ENCODE data around the gene IL13.

IL13 gene

DNA sequence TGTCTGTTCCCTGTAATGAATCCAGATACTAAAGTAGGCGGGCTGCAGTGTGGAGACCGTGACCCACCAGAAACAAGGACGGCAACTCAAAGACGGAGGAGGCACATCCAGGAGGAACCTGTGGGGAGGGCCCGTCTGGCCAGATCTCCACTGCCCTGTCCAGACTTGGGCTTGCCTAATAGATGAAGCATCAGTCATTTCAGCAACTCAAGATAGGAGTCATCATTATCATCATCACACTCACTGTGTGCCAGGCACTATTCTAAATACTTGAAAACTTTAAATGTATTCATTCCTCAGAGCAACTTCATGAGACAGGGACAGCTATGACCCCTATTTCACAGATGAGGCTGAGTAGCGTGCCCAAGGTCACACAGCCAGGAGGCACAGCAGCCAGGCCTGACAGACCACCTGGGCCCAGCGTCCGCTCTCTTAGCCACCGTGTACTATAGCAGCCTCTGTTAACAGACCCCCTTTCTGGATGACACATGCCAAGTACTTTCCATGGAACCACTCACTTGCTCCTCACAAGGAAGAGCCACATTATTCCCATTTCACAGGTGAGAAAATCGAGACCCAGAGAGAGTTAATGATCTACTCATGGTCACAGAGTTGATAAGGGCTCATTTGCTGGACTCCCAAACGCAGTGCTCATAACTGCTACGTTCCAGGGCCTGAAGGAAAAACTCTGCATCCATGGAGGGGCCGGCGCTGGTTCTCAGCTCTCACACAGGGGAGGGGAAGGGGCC lies 10.9 kb downstream of the IL13 start:
- H3K4me1 Mint-ChIP-seq, result peaks cover 24% of the 10 kb centered on the region
- ATAC-seq (replicated peaks; ENCODE audit: extremely low read depth, poor library complexity, severe bottlenecking) (no peak), DNase-seq (ENCODE audit: low spot score in 2 of 2) (no peak)
- H3K9me3 Mint-ChIP-seq, result no peaks in the 10 kb centered on the region
- H3K4me3 Mint-ChIP-seq, result no peak overlapping the region
- H3K27me3 Mint-ChIP-seq, result no peaks in the 10 kb centered on the region
- H3K27ac Mint-ChIP-seq (ENCODE audit: low read depth), result no peak overlapping the region
- peaks cover 3% of the 10 kb centered on the region for H3K36me3 Mint-ChIP-seq (ENCODE audit: insufficient read depth)

GRCh38 chr5:132669455-132669820 lies 11.5 kb downstream of the IL13 start:
- Mint-ChIP-seq H3K36me3 (ENCODE audit: insufficient read depth) (no peaks in the 10 kb centered on the region), H3K27ac (ENCODE audit: low read depth) (no peak overlapping the region), H3K9me3 (no peaks in the 10 kb centered on the region), H3K4me1 (peaks cover 24% of the 10 kb centered on the region), H3K4me3 (no peak overlapping the region), H3K27me3 (no peaks in the 10 kb centered on the region)
- no peak for DNase-seq (ENCODE audit: low spot score in 2 of 2)
- ATAC-seq (replicated peaks; ENCODE audit: extremely low read depth, poor library complexity, severe bottlenecking), result no peak

- H3K4me1 Mint-ChIP-seq, result peaks cover 23% of the 10 kb centered on the region
- H3K27ac Mint-ChIP-seq (ENCODE audit: low read depth), result no peak overlapping the region
- ATAC-seq (replicated peaks; ENCODE audit: extremely low read depth, poor library complexity, severe bottlenecking) (no peak), DNase-seq (ENCODE audit: low spot score in 2 of 2) (no peak)
- H3K27me3 Mint-ChIP-seq, result no peaks in the 10 kb centered on the region
- H3K36me3 Mint-ChIP-seq (ENCODE audit: insufficient read depth), result no peaks in the 10 kb centered on the region
- no peak overlapping the region for H3K4me3 Mint-ChIP-seq
- no peaks in the 10 kb centered on the region for H3K9me3 Mint-ChIP-seq
Measured at GRCh38 chr5:132669966-132670882, 12.3 kb downstream of the IL13 start.

DNA sequence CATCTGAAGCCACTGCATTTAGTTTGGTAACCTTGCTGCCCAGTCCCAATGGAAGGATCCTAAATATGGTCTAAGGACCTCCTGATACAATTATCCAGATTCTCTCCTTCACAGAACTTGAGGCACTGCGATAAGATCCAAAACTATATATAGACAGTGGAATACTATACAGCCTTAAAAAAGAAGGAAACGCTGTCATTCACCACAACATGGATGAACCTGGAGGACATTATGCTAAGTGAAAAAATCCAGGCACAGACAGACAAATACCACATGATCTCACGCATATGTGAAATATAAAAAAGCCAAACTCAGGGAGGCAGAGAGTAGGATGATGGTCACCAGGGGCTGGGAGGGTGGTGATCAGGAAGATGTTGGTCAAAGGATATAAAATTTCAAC lies 13.0 kb downstream of the IL13 start:
- no peak for DNase-seq (ENCODE audit: low spot score in 2 of 2)
- Mint-ChIP-seq H3K36me3 (ENCODE audit: insufficient read depth) (no peaks in the 10 kb centered on the region), H3K27me3 (no peaks in the 10 kb centered on the region), H3K4me3 (no peak overlapping the region), H3K27ac (ENCODE audit: low read depth) (no peak overlapping the region), H3K4me1 (peaks cover 26% of the 10 kb centered on the region), H3K9me3 (no peaks in the 10 kb centered on the region)
- ATAC-seq (replicated peaks; ENCODE audit: extremely low read depth, poor library complexity, severe bottlenecking), result no peak

- Mint-ChIP-seq H3K36me3 (ENCODE audit: insufficient read depth) (peaks cover 2% of the 10 kb centered on the region), H3K27ac (ENCODE audit: low read depth) (peak overlapping the region; percentile 6), H3K4me3 (no peak overlapping the region), H3K4me1 (peaks cover 37% of the 10 kb centered on the region), H3K27me3 (no peaks in the 10 kb centered on the region), H3K9me3 (no peaks in the 10 kb centered on the region)
- ATAC-seq (replicated peaks; ENCODE audit: extremely low read depth, poor library complexity, severe bottlenecking), result no peak
- no peak for DNase-seq (ENCODE audit: low spot score in 2 of 2)
Measured at GRCh38 chr5:132673488-132673887, 15.5 kb downstream of the IL13 start.

- no peak for DNase-seq (ENCODE audit: low spot score in 2 of 2)
Measured at GRCh38 chr5:132673939-132674630, 16.1 kb downstream of the IL13 start, which contains the start of gene IL4. Gene IL4 (plus strand): TSS chr5:132673989. CDS start chr5:132674051, 62 bp downstream.

GRCh38 chr5:132674671-132675506 lies 16.9 kb downstream of the IL13 start:
- DNase-seq (ENCODE audit: low spot score in 2 of 2) (no peak), ATAC-seq (replicated peaks; ENCODE audit: extremely low read depth, poor library complexity, severe bottlenecking) (peak; percentile 64)
- Mint-ChIP-seq H3K27me3 (no peaks in the 10 kb centered on the region), H3K36me3 (ENCODE audit: insufficient read depth) (peaks cover 2% of the 10 kb centered on the region), H3K4me1 (peaks cover 37% of the 10 kb centered on the region), H3K9me3 (no peaks in the 10 kb centered on the region), H3K27ac (ENCODE audit: low read depth) (peak overlapping the region; percentile 6), H3K4me3 (peak overlapping the region; percentile 60)

More at GRCh38 chr5:132673939-132674630, 16.1 kb downstream of the IL13 start, which contains the start of gene IL4:
- H3K4me1 Mint-ChIP-seq, result peaks cover 37% of the 10 kb centered on the region
- peak; percentile 35 for ATAC-seq (replicated peaks; ENCODE audit: extremely low read depth, poor library complexity, severe bottlenecking)
- peak within 1 kb of the TSS; percentile 60 for H3K4me3 Mint-ChIP-seq
- H3K9me3 Mint-ChIP-seq, result no peaks in the 10 kb centered on the region
- H3K36me3 Mint-ChIP-seq (ENCODE audit: insufficient read depth), result peaks cover 2% of the 10 kb centered on the region
- no peaks in the 10 kb centered on the region for H3K27me3 Mint-ChIP-seq
- peak within 1 kb of the TSS; percentile 6 for H3K27ac Mint-ChIP-seq (ENCODE audit: low read depth)

DNA sequence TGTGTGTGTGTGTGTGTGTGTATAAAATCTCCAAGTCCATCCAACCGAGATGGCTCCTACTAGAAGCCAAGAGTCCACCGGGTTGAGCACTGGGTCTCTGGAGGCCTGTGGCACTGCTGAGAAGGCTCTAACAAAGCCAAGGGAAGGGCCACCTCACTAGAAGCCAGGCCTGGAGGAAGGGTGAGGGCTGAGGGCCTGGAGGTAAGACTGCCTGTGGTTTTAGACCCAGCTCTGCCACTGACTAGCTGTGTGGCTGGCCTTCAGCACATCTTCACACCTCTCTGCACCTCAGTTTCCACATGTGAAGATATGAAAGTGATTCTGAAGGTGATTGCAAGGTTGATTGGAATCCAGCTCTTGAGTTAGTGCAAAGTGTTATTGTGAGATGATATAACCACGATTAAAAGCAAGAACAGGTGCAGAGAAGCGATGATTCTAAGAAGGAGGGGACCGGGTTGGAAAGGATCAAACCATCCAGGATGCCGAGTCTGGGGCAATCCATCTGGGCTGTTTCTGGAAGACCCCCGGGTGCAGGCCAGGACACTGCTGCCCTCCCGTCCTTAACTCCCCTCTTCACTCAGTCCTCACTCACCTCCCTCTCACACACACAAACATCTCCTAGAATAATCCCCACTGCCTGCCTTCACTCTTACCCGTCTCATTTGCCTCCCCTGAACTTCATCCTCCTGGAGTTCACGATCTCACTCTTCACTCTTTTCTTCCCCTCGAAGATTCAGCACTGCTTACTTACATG lies 18.1 kb downstream of the IL13 start:
- H3K36me3 Mint-ChIP-seq (ENCODE audit: insufficient read depth), result peaks cover 2% of the 10 kb centered on the region
- peak overlapping the region; percentile 60 for H3K4me3 Mint-ChIP-seq
- DNase-seq (ENCODE audit: low spot score in 2 of 2) (no peak), ATAC-seq (replicated peaks; ENCODE audit: extremely low read depth, poor library complexity, severe bottlenecking) (no peak)
- no peaks in the 10 kb centered on the region for H3K9me3 Mint-ChIP-seq
- peak overlapping the region; percentile 6 for H3K27ac Mint-ChIP-seq (ENCODE audit: low read depth)
- H3K27me3 Mint-ChIP-seq, result no peaks in the 10 kb centered on the region
- peaks cover 37% of the 10 kb centered on the region for H3K4me1 Mint-ChIP-seq

DNA sequence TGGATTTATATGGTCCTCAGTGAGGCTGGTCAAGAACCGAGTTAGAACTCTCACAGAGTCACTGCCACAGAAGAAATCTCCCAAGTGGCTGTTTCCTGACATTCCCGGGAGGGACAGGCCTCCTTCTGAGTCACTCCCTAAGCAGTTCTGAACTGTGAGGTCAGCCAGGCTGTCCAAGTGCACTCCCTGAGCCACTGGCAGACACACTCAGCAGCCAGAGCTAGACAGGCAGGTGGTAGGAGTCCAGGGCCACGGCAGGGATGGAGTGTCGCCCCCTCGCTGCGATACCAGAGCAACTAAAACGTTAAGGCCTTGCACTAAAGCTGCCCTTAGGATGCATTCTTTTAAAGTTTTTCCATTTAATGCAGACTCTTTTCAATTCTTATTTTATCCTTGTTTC lies 19.2 kb downstream of the IL13 start:
- H3K4me1 Mint-ChIP-seq, result peaks cover 37% of the 10 kb centered on the region
- no peak for ATAC-seq (replicated peaks; ENCODE audit: extremely low read depth, poor library complexity, severe bottlenecking)

DNA sequence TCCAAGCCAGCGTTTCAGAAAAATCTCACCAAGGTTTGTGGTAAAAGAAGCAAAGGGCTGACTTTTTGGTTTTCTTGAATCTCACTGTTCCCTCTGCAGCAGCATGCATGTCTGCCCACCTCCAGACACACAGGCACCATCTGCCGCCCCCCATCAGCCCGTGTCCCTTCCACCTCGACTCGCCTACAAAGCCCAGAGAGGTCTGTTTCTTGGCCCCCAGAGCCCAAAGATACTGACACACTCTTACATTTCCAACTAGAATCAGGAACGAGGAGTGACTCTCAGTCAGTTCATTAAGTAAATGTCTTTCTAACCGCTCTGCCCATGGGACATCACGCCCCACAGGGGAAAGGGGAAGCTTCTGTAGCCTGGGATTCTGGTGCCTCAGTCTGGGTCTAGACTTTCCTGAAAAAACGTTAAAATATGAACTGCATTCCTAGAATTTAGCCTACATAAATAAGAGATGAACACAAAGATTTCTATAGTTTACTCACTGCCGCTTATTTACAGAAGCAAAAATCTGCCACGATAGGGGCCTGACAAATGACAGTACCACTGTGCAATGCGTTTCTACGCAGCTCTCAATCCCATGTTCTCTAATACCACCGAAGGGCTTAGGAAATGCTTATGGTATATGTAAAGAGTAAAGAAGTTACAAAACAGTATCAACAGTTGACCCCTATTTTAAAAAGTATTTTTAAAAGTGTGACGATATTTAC lies 19.9 kb downstream of the IL13 start:
- no peak overlapping the region for H3K27ac Mint-ChIP-seq (ENCODE audit: low read depth)

More for the DNA sequence above, 19.2 kb downstream of the IL13 start:
- peaks cover 5% of the 10 kb centered on the region for H3K36me3 Mint-ChIP-seq (ENCODE audit: insufficient read depth)
- H3K9me3 Mint-ChIP-seq, result no peaks in the 10 kb centered on the region
- DNase-seq (ENCODE audit: low spot score in 2 of 2), result no peak
- H3K4me3 Mint-ChIP-seq, result no peak overlapping the region
- H3K27ac Mint-ChIP-seq (ENCODE audit: low read depth), result no peak overlapping the region
- H3K27me3 Mint-ChIP-seq, result no peaks in the 10 kb centered on the region

GRCh38 chr5:132678735-132679134 lies 20.8 kb downstream of the IL13 start:
- no peak for DNase-seq (ENCODE audit: low spot score in 2 of 2)
- H3K4me3 Mint-ChIP-seq, result no peak overlapping the region
- ATAC-seq (replicated peaks; ENCODE audit: extremely low read depth, poor library complexity, severe bottlenecking), result no peak
- peaks cover 6% of the 10 kb centered on the region for H3K36me3 Mint-ChIP-seq (ENCODE audit: insufficient read depth)
- H3K9me3 Mint-ChIP-seq, result no peaks in the 10 kb centered on the region
- H3K27me3 Mint-ChIP-seq, result no peaks in the 10 kb centered on the region
- H3K27ac Mint-ChIP-seq (ENCODE audit: low read depth), result no peak overlapping the region
- H3K4me1 Mint-ChIP-seq, result peaks cover 32% of the 10 kb centered on the region

More for the DNA sequence above, 19.9 kb downstream of the IL13 start:
- Mint-ChIP-seq H3K36me3 (ENCODE audit: insufficient read depth) (peaks cover 5% of the 10 kb centered on the region), H3K4me1 (peaks cover 37% of the 10 kb centered on the region), H3K27me3 (no peaks in the 10 kb centered on the region), H3K9me3 (no peaks in the 10 kb centered on the region), H3K4me3 (no peak overlapping the region)
- ATAC-seq (replicated peaks; ENCODE audit: extremely low read depth, poor library complexity, severe bottlenecking) (no peak), DNase-seq (ENCODE audit: low spot score in 2 of 2) (no peak)

Data from central memory CD8-positive, alpha-beta T cell (primary cell).